PC-3 (cell line): ENCODE results near the gene SENP1.

Source experiments
- CTCF ChIP-seq: fragments of 300-600 bp; sonication (generic); conservative IDR thresholded peaks from 2 replicates; pipeline ENCODE4 v1.5.1; 2017; ENCODE audit warnings: antibody characterized with exemption, low read depth, mild to moderate bottlenecking, low read length
- EZH2 ChIP-seq: fragments of 300-600 bp; sonication (generic); IDR thresholded peaks from one replicate; pipeline ENCODE4 v1.6.1; 2017; ENCODE audit warnings: antibody characterized with exemption, mild to moderate bottlenecking, low read length; ENCODE audit not compliant: unreplicated experiment
- EZH2phosphoT487 ChIP-seq: fragments of 300-600 bp; sonication (generic); IDR thresholded peaks from 2 replicates; pipeline ENCODE4 v1.6.1; 2018; ENCODE audit warnings: mild to moderate bottlenecking, antibody characterized with exemption, low read length, borderline replicate concordance

GRCh38 chr12:48044396-48044795 lies 61.5 kb downstream of the SENP1 start:
- TF ChIP-seq CTCF (no peak), EZH2 (no peak), EZH2phosphoT487 (no peak)
